H1 (cell line): ENCODE data around the gene EYA4. TPM values are rescaled to one million over a fixed set of nuclear protein-coding genes. Genes with fewer than 3 reads are reported as not detected.

Experiments used
- CTCF ChIA-PET: fragments of 300-600 bp; sonication (Branson Sonifier 250); formaldehyde crosslinking; loops from one replicate; lab custom pipeline; 2021; ENCODE audit not compliant: partially characterized antibody; lab: Charles Lee
- POLR2A ChIA-PET: fragments of 300-600 bp; sonication (Branson Sonifier 250); formaldehyde crosslinking; loops from one replicate; lab custom pipeline; 2021; ENCODE audit warnings: inconsistent platforms; ENCODE audit not compliant: partially characterized antibody; lab: Charles Lee
- DNase-seq, 2 experiments: peaks; one replicate each; pipeline versions ENCODE4 v3.0.0 to v3.0.0-alpha.2; 2010 to 2022; ENCODE audit warnings: low spot score in 2 of 2, low read depth in 1 of 2, mixed read lengths in 1 of 2
- FAIRE-seq: peaks from 2 replicates; lab custom pipeline; 2011; peaks lifted over from hg19 to GRCh38; lab: Jason Lieb, UNC
- H2AFZ ChIP-seq: 2 replicates; pipeline ENCODE4 v1.8.1; 2012; ENCODE audit warnings: low read length, inconsistent platforms
- H2AK5ac ChIP-seq: 2 replicates; pipeline ENCODE4 v1.6.1; 2013; ENCODE audit warnings: low read depth, low read length
- H2BK120ac ChIP-seq: replicated peaks from 2 replicates; pipeline ENCODE3; 2013; ENCODE audit warnings: low read depth, low read length, inconsistent platforms
- H2BK12ac ChIP-seq: 2 replicates; pipeline ENCODE4 v1.6.1; 2013; ENCODE audit warnings: low read depth, low read length
- H2BK15ac ChIP-seq: 2 replicates; pipeline ENCODE4 v1.6.1; 2013; ENCODE audit warnings: low read length
- H2BK20ac ChIP-seq: 2 replicates; pipeline ENCODE4 v1.6.1; 2013; ENCODE audit warnings: low read length
- H2BK5ac ChIP-seq: 2 replicates; pipeline ENCODE4 v1.6.1; 2013; ENCODE audit warnings: low read depth, low read length
- H3K14ac ChIP-seq: 2 replicates; pipeline ENCODE4 v1.6.1; 2013; ENCODE audit warnings: inconsistent platforms; ENCODE audit not compliant: insufficient read length
- H3K18ac ChIP-seq: 2 replicates; pipeline ENCODE4 v1.6.1; 2013; ENCODE audit warnings: low read length; ENCODE audit errors: extremely low read depth
- H3K23ac ChIP-seq: 2 replicates; pipeline ENCODE4 v1.6.1; 2013; ENCODE audit warnings: inconsistent platforms; ENCODE audit not compliant: insufficient read length
- H3K23me2 ChIP-seq: 2 replicates; pipeline ENCODE4 v1.6.1; 2013; ENCODE audit warnings: low read depth, low read length
- H3K27ac ChIP-seq: 2 replicates; pipeline ENCODE4 v1.6.1; 2011; ENCODE audit warnings: low read depth, low read length, inconsistent platforms
- H3K27me3 ChIP-seq, 4 experiments: replicated peaks in 1 of 4; 1 replicate in 1 of 4; 2 replicates in 3 of 4; pipeline versions ENCODE4 v1.6.1 to v1.8.1; 2011 to 2013; ENCODE audit warnings: low read length in 3 of 4, mild to moderate bottlenecking in 3 of 4, inconsistent platforms in 2 of 4, mixed read lengths in 2 of 4, moderate library complexity in 1 of 4; ENCODE audit not compliant: control insufficient read depth in 3 of 4, insufficient read depth in 3 of 4; ENCODE audit errors: extremely low read depth in 1 of 4
- H3K36me3 ChIP-seq, 4 experiments: 2 replicates each; pipeline versions ENCODE4 v1.6.1 to v1.8.1; 2011 to 2013; ENCODE audit warnings: mild to moderate bottlenecking in 4 of 4, low read length in 3 of 4, moderate library complexity in 2 of 4, control low read depth in 1 of 4, inconsistent platforms in 1 of 4; ENCODE audit not compliant: insufficient read depth in 4 of 4, control insufficient read depth in 2 of 4
- H3K4ac ChIP-seq: replicated peaks from 2 replicates; pipeline ENCODE3; 2013; ENCODE audit warnings: low read length, low read depth, mixed read lengths, inconsistent platforms; ENCODE audit not compliant: insufficient read length
- H3K4me1 ChIP-seq, 4 experiments: replicated peaks in 1 of 4; 1 replicate in 1 of 4; 2 replicates in 3 of 4; pipeline versions ENCODE4 v1.6.1 to v1.8.1; 2011 to 2013; ENCODE audit warnings: low read length in 3 of 4, inconsistent platforms in 2 of 4, mixed read lengths in 1 of 4; ENCODE audit not compliant: insufficient read depth in 4 of 4, control insufficient read depth in 3 of 4
- H3K4me2 ChIP-seq, 2 experiments: 2 replicates each; pipeline versions ENCODE4 v1.6.1 to v1.8.1; 2011 to 2013; ENCODE audit warnings: low read depth in 2 of 2, low read length in 2 of 2, control low read depth in 1 of 2, inconsistent platforms in 1 of 2, mild to moderate bottlenecking in 1 of 2; ENCODE audit not compliant: insufficient read depth in 1 of 2
- H3K4me3 ChIP-seq, 4 experiments: fragments of 200-600, 300-600 bp in 1 of 4; sonication (generic), shearing (Covaris generic), sonication (Bioruptor Twin) in 1 of 4; 2 replicates each; pipeline versions ENCODE4 v1.5.1 to v1.8.1; 2011 to 2016; ENCODE audit warnings: low read length in 4 of 4, low read depth in 3 of 4, control low read depth in 2 of 4, inconsistent platforms in 2 of 4, mild to moderate bottlenecking in 2 of 4, mixed read lengths in 1 of 4, moderate library complexity in 1 of 4; ENCODE audit not compliant: insufficient read depth in 2 of 4; ENCODE audit errors: extremely low read depth in 1 of 4
- H3K56ac ChIP-seq: replicated peaks from 2 replicates; pipeline ENCODE3; 2013; ENCODE audit warnings: low read depth, mild to moderate bottlenecking, mixed read lengths, low read length, inconsistent platforms; ENCODE audit not compliant: insufficient read length
- H3K79me1 ChIP-seq: 2 replicates; pipeline ENCODE4 v1.6.1; 2013; ENCODE audit warnings: low read depth, low read length, control low read depth
- H3K79me2 ChIP-seq, 2 experiments: 2 replicates each; pipeline versions ENCODE4 v1.6.1 to v1.8.1; 2012 to 2013; ENCODE audit warnings: low read length in 2 of 2, mild to moderate bottlenecking in 2 of 2, inconsistent platforms in 1 of 2; ENCODE audit not compliant: insufficient read depth in 2 of 2, control insufficient read depth in 1 of 2
- H3K9ac ChIP-seq, 4 experiments: replicated peaks in 1 of 4; 1 replicate in 1 of 4; 2 replicates in 3 of 4; pipeline versions ENCODE4 v1.6.1 to v1.8.1; 2011 to 2013; ENCODE audit warnings: low read depth in 3 of 4, low read length in 3 of 4, control low read depth in 2 of 4, mild to moderate bottlenecking in 2 of 4, moderate library complexity in 2 of 4, inconsistent platforms in 1 of 4; ENCODE audit errors: extremely low read depth in 1 of 4
- H3K9me3 ChIP-seq, 2 experiments: 2 replicates each; pipeline versions ENCODE4 v1.6.1 to v1.8.1; 2012 to 2013; ENCODE audit warnings: mild to moderate bottlenecking in 2 of 2, moderate library complexity in 2 of 2, control low read depth in 1 of 2, inconsistent platforms in 1 of 2, low read depth in 1 of 2, low read length in 1 of 2, mixed read lengths in 1 of 2; ENCODE audit not compliant: insufficient read depth in 2 of 2
- H4K20me1 ChIP-seq, 2 experiments: replicated peaks in 1 of 2; 2 replicates each; pipeline versions ENCODE3 to v1.8.1; 2011 to 2013; ENCODE audit warnings: inconsistent platforms in 2 of 2, low read length in 2 of 2, mild to moderate bottlenecking in 1 of 2; ENCODE audit not compliant: insufficient read depth in 2 of 2, control insufficient read depth in 1 of 2
- H4K5ac ChIP-seq: 2 replicates; pipeline ENCODE4 v1.6.1; 2013; ENCODE audit warnings: low read length, low read depth, mixed read lengths, inconsistent platforms; ENCODE audit not compliant: insufficient read length
- H4K8ac ChIP-seq: 2 replicates; pipeline ENCODE4 v1.8.0; 2013; ENCODE audit warnings: mild to moderate bottlenecking, moderate library complexity, low read length, inconsistent platforms; ENCODE audit not compliant: insufficient read depth; ENCODE audit errors: extremely low read depth
- H4K91ac ChIP-seq: replicated peaks from 2 replicates; pipeline ENCODE3; 2013; ENCODE audit warnings: low read length, mixed read lengths, inconsistent platforms; ENCODE audit not compliant: insufficient read length
- BCL11A ChIP-seq, 2 experiments: IDR thresholded peaks; one replicate each; pipeline ENCODE4 v1.6.1; 2011; ENCODE audit warnings: low read depth in 2 of 2, low read length in 2 of 2, mild to moderate bottlenecking in 2 of 2
- EP300 ChIP-seq, 2 experiments: IDR thresholded peaks; 1 replicate in 1 of 2; 2 replicates in 1 of 2; pipeline ENCODE4 v1.6.1; 2011 to 2012; ENCODE audit warnings: low read depth in 2 of 2, low read length in 2 of 2, mild to moderate bottlenecking in 2 of 2, borderline replicate concordance in 1 of 2, inconsistent platforms in 1 of 2, moderate library complexity in 1 of 2
- FOSL1 ChIP-seq: IDR thresholded peaks from 2 replicates; pipeline ENCODE4 v1.6.1; 2011; ENCODE audit warnings: mild to moderate bottlenecking, low read depth, low read length, moderate library complexity; ENCODE audit not compliant: insufficient read depth
- GABPA ChIP-seq: IDR thresholded peaks from 2 replicates; pipeline ENCODE4 v1.6.1; 2011; ENCODE audit warnings: mild to moderate bottlenecking, low read length, moderate library complexity, borderline replicate concordance; ENCODE audit not compliant: insufficient read depth
- HDAC6 ChIP-seq: IDR thresholded peaks from one replicate; pipeline ENCODE4 v1.7.1; 2012; ENCODE audit warnings: low read depth, mild to moderate bottlenecking, inconsistent platforms, low read length, moderate library complexity
- JUN ChIP-seq: IDR thresholded peaks from 2 replicates; pipeline ENCODE4 v1.6.1; 2011; ENCODE audit warnings: low read depth, mild to moderate bottlenecking, improper control_type of control experiment, low read length
- RAD21 ChIP-seq, 2 experiments: IDR thresholded peaks in 1 of 2; conservative IDR thresholded peaks in 1 of 2; 2 replicates each; pipeline ENCODE4 v1.6.1; 2011; ENCODE audit warnings: low read depth in 2 of 2, low read length in 2 of 2, improper control_type of control experiment in 1 of 2, inconsistent platforms in 1 of 2, mild to moderate bottlenecking in 1 of 2, moderate library complexity in 1 of 2
- RBBP5 ChIP-seq: IDR thresholded peaks from 2 replicates; pipeline ENCODE4 v1.7.1; 2012; ENCODE audit warnings: low read depth, mild to moderate bottlenecking, inconsistent platforms, low read length, moderate library complexity, borderline replicate concordance
- SRF ChIP-seq: IDR thresholded peaks from 2 replicates; pipeline ENCODE4 v1.6.1; 2011; ENCODE audit warnings: mild to moderate bottlenecking, low read depth, low read length, moderate library complexity
- TAF1 ChIP-seq: IDR thresholded peaks from 2 replicates; pipeline ENCODE4 v1.6.1; 2011; ENCODE audit warnings: mild to moderate bottlenecking, low read depth, low read length
- TAF7 ChIP-seq: optimal IDR thresholded peaks from 2 replicates; pipeline ENCODE3; 2011; ENCODE audit warnings: low read depth, mild to moderate bottlenecking, inconsistent platforms, low read length, moderate library complexity, borderline replicate concordance
- TEAD4 ChIP-seq: IDR thresholded peaks from 2 replicates; pipeline ENCODE4 v1.6.1; 2012; ENCODE audit warnings: low read depth, low read length, inconsistent platforms, mixed read lengths
- YY1 ChIP-seq: IDR thresholded peaks from 2 replicates; pipeline ENCODE4 v1.6.1; 2011; ENCODE audit warnings: low read depth, mild to moderate bottlenecking, low read length
- WGBS, 2 experiments: shearing (Covaris generic) in 1 of 2; methylation state at CpG; one replicate each; pipeline versions ENCODE4 v1.1.6 to v1.1.7; 2013 to 2015; ENCODE audit warnings: low lambda C conversion rate in 2 of 2, mixed read lengths in 2 of 2, inconsistent platforms in 1 of 2, low coverage in 1 of 2, missing lambda C conversion rate in 1 of 2; ENCODE audit not compliant: insufficient replicate concordance in 2 of 2, insufficient coverage in 1 of 2, insufficient read length in 1 of 2; ENCODE audit errors: extremely low coverage in 1 of 2, missing lambda C conversion rate in 1 of 2; 5-methylcytosine and 5-hydroxymethylcytosine counted together
- polyA plus RNA-seq, 7 experiments: library from polyadenylated mRNA; depleted of rRNA in 3 of 7; stranded (reverse) in 5 of 7; unstranded in 2 of 7; fragments of >200 nt in 5 of 7; fragments of 200-250 nt in 2 of 7; gene quantifications; 1 replicate in 5 of 7; 2 replicates in 1 of 7; 4 replicates in 1 of 7; pipeline versions ENCODE4 v1.2.1 to v1.2.3, GENCODE V29; 2011 to 2013; ENCODE audit warnings: missing spikeins in 2 of 7, mixed read lengths in 2 of 7
- total RNA-seq: library from RNA; stranded (reverse); fragmentation: NEBNext Ultra II Directional; extraction: Animal tissue kit (Norgen Biotek cat#: 25700); gene quantifications from 2 replicates; pipeline ENCODE4 v1.2.1, GENCODE V29; 2021
- TF ChIP-seq, protein P1 (sequence below): IDR thresholded peaks from 2 replicates; pipeline ENCODE4 v1.6.1; 2011; ENCODE audit warnings: low read depth, mild to moderate bottlenecking, low read length; ENCODE audit not compliant: insufficient read depth

The EYA4 gene
- total and polyA plus RNA-seq, 2 of the 8 experiments (the other 6 are each of a cell fraction or from before 2014, with no cell fraction given) = 0.06 to 0.17 TPM

DNA sequence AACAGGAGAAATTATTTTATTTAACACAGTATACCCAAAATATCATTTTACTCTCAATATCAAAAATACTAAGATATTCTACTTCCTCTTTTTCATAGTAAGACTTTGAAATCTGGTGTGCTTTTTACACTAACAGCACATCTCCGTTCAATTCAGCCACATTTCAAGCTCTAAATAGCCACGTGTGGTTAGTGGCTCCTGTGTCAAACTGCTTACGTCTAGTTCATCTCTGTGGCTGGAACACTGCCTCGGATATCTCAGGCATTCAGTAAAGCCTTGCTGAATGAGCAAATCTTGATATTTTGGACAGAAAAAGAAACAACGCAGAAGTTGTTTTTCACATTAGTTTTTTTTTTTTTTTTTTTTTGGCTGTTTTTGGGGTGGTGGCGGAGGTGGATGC lies 136.1 kb downstream of the EYA4 start:
- no peak overlapping the region for H4K91ac ChIP-seq
- no peak overlapping the region for H2AFZ ChIP-seq
- no peak overlapping the region for H3K56ac ChIP-seq
- H2BK12ac ChIP-seq = no peak overlapping the region
- no peak overlapping the region for H3K18ac ChIP-seq
- no peak overlapping the region for H2BK5ac ChIP-seq
- FAIRE-seq = no peak
- H3K14ac ChIP-seq = no peak overlapping the region
- no peak overlapping the region for H4K8ac ChIP-seq
- no peaks in the 10 kb centered on the region; the same call in 1 of the 2 replicates for H3K23me2 ChIP-seq
- no peak overlapping the region for H3K4ac ChIP-seq
- no peaks in the 10 kb centered on the region for H3K9me3 ChIP-seq
- ChIA-PET CTCF (no interaction called here), POLR2A (no interaction called here)
- no peak overlapping the region for H3K27ac ChIP-seq
- 91% methylated on average over 6 of the region's 6 CpGs; no CpG with 5 or more reads in 1 of the 2 experiments for WGBS, 2 experiments
- no peak overlapping the region for H2BK15ac ChIP-seq
- H3K4me2 ChIP-seq = no peak overlapping the region
- H2BK20ac ChIP-seq = no peak overlapping the region
- H3K4me1 ChIP-seq = no peaks in the 10 kb centered on the region
- H3K79me2 ChIP-seq = no peaks in the 10 kb centered on the region
- no peak overlapping the region for H3K4me3 ChIP-seq
- no peak for DNase-seq
- no peak overlapping the region for H2AK5ac ChIP-seq
- no peaks in the 10 kb centered on the region for H3K27me3 ChIP-seq
- no peak overlapping the region for H4K5ac ChIP-seq
- H3K79me1 ChIP-seq = no peaks in the 10 kb centered on the region
- no peak overlapping the region for H3K23ac ChIP-seq
- no peak overlapping the region for H3K9ac ChIP-seq
- H2BK120ac ChIP-seq = no peak overlapping the region
- no peaks in the 10 kb centered on the region for H4K20me1 ChIP-seq
- no peaks in the 10 kb centered on the region for H3K36me3 ChIP-seq
- TF ChIP-seq BCL11A (IDR thresholded peaks at IDR 0.05; ENCODE audit: low read depth in 2 of 2, low read length in 2 of 2) (no peak), TAF1 (no peak), RBBP5 (no peak), FOSL1 (no peak), TEAD4 (no peak), YY1 (no peak), EP300 (IDR thresholded peaks at IDR 0.05; ENCODE audit: borderline replicate concordance in 1 of 2, low read depth in 2 of 2, low read length in 2 of 2) (no peak), HDAC6 (no peak), TAF7 (no peak), SRF (no peak), RAD21 (IDR thresholded peaks at IDR 0.05 in 1 of 2, conservative IDR thresholded peaks at IDR 0.05 in 1 of 2; ENCODE audit: low read depth in 2 of 2, low read length in 2 of 2) (no peak), JUN (no peak), GABPA (no peak)
- TF ChIP-seq, protein P1, sequence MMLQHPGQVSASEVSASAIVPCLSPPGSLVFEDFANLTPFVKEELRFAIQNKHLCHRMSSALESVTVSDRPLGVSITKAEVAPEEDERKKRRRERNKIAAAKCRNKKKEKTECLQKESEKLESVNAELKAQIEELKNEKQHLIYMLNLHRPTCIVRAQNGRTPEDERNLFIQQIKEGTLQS = no peak
